AG04450 (cell line): ENCODE data around the gene BEND3. TPM values are rescaled to one million over a fixed set of nuclear protein-coding genes. Genes with fewer than 3 reads are reported as not detected.
"Not testable (repeated sequence)": the region's sequence is repeated elsewhere in the genome, so short reads cannot be mapped to it uniquely, and the experiment has no call there.

Experiments
- CTCF ChIA-PET: fragments of 300-600, 350-600 bp; formaldehyde crosslinking; extraction: SDS; loops from one replicate; lab custom pipeline; 2022; ENCODE audit warnings: antibody characterized with exemption, inconsistent platforms; lab: Charles Lee
- POLR2A ChIA-PET: fragments of 350-600 bp; formaldehyde crosslinking; extraction: SDS; loops from one replicate; lab custom pipeline; 2021; ENCODE audit warnings: antibody characterized with exemption, inconsistent platforms; lab: Yijun Ruan, JAX
- DNase-seq: peaks from one replicate; pipeline ENCODE4 v3.0.0-alpha.2; 2011; ENCODE audit warnings: low read depth, low spot score
- H3K27ac ChIP-seq: one replicate; pipeline ENCODE4 v1.5.1; 2012; ENCODE audit warnings: low read depth, low read length, control low read depth
- H3K27me3 ChIP-seq: one replicate; pipeline ENCODE4 v1.6.0; 2012; ENCODE audit warnings: low read length; ENCODE audit not compliant: control insufficient read depth, insufficient read depth
- H3K4me3 ChIP-seq: 2 replicates; pipeline ENCODE4 v1.5.1; 2011; ENCODE audit warnings: mild to moderate bottlenecking, low read depth, low read length, control low read depth
- H3K9me3 ChIP-seq: 2 replicates; pipeline ENCODE4 v1.5.1; 2012; ENCODE audit warnings: low read length; ENCODE audit not compliant: control insufficient read depth, insufficient read depth
- polyA plus RNA-seq: library from polyadenylated mRNA; depleted of rRNA; stranded (reverse); fragments of >200 nt; gene quantifications from 2 replicates; pipeline ENCODE4 v1.2.3, GENCODE V29; 2011
- TF ChIP-seq, protein P1 (sequence below): IDR thresholded peaks from 2 replicates; pipeline ENCODE4 v1.5.1; 2011; ENCODE audit warnings: low read depth, low read length, control low read depth, inconsistent platforms

BEND3 gene
- polyA plus RNA-seq, 1 experiment, result 0.81 TPM

DNA sequence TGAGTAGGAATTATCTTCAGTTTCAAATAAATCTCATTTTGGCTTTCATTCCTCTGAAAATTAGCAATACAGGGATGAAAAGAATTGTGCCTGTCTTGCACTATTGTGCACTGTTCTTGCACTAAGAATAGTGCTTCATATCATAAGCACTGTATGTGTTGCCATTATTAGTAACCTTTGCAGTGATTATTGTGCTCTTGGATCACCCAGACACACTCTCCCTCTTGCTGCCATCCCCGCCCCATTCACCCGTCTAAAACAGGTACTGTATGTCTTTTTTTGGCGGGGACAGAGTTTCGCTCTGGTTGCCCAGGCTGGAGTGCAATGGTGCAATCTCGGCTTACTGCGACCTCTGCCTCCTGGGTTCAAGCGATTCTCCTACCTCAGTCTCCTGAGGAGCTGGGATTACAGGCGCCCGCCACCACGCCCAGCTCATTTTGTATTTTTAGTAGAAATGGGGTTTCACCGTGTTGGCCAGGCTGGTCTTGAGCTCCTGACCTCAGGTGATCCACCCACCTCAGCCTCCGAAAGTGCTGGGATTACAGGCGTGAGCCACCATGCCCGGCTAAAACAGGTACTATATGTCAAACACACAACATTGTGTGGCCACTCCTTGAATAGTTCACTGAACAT, 19.8 kb upstream of the BEND3 start:
- POLR2A ChIA-PET, result interaction anchor here (1.3 kb wide), 1 partner anchor 324 kb away, joined by 3 read pairs; the partner anchor contains the start of gene PDSS2
- H3K27ac ChIP-seq, result not testable (repeated sequence)
- CTCF ChIA-PET, result interaction anchor here (0.7 to 1.4 kb wide), 2 partner anchors 9 to 18 kb away, joined by 3 to 4 read pairs; no protein-coding TSS in a partner anchor

DNA sequence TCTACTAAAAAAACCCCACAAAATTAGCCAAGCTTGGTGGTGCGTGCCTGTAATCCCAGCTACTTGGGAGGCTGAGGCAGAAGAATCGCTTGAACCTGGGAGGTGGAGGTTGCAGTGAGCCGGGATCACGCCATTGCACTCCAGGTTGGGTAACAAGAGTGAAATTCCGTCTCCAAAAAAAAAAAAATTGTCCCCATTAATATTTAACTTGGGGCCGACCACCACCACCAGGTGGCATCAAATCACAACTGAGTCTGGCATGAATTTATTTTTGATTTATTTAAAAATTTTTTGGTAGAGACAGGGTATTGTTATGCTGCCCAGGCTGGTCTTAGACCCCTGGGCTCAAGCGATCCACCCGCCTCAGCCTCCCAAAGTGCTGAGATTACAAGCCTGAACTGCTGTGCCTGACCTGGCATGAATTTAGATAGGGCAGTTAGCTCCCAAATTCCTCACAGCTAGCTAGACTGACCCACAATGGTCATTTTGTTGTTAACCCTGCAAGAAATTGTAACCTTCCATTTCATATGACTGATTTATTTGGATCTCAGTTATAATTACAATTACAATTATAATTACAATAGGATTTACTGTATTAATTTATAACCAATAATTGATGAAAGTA, 17.1 kb upstream of the BEND3 start:
- no peak overlapping the region for H3K4me3 ChIP-seq
- H3K9me3 ChIP-seq, result no peaks in the 10 kb centered on the region
- TF ChIP-seq, protein P1, sequence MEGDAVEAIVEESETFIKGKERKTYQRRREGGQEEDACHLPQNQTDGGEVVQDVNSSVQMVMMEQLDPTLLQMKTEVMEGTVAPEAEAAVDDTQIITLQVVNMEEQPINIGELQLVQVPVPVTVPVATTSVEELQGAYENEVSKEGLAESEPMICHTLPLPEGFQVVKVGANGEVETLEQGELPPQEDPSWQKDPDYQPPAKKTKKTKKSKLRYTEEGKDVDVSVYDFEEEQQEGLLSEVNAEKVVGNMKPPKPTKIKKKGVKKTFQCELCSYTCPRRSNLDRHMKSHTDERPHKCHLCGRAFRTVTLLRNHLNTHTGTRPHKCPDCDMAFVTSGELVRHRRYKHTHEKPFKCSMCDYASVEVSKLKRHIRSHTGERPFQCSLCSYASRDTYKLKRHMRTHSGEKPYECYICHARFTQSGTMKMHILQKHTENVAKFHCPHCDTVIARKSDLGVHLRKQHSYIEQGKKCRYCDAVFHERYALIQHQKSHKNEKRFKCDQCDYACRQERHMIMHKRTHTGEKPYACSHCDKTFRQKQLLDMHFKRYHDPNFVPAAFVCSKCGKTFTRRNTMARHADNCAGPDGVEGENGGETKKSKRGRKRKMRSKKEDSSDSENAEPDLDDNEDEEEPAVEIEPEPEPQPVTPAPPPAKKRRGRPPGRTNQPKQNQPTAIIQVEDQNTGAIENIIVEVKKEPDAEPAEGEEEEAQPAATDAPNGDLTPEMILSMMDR, result peak; percentile 55
- no peak for DNase-seq
- no peak overlapping the region for H3K27ac ChIP-seq
- CTCF ChIA-PET, result interaction anchor here (0.6 to 1.7 kb wide), 13 partner anchors 11 to 800 kb away, joined by 3 to 6 read pairs (median 3); partner anchors contain the start of gene PDSS2
- POLR2A ChIA-PET, result no interaction called here
- no peaks in the 10 kb centered on the region for H3K27me3 ChIP-seq

More for the DNA sequence above, 19.8 kb upstream of the BEND3 start:
- H3K27me3 ChIP-seq, H3K9me3 ChIP-seq, DNase-seq, H3K4me3 ChIP-seq: not testable (repeated sequence)

DNA sequence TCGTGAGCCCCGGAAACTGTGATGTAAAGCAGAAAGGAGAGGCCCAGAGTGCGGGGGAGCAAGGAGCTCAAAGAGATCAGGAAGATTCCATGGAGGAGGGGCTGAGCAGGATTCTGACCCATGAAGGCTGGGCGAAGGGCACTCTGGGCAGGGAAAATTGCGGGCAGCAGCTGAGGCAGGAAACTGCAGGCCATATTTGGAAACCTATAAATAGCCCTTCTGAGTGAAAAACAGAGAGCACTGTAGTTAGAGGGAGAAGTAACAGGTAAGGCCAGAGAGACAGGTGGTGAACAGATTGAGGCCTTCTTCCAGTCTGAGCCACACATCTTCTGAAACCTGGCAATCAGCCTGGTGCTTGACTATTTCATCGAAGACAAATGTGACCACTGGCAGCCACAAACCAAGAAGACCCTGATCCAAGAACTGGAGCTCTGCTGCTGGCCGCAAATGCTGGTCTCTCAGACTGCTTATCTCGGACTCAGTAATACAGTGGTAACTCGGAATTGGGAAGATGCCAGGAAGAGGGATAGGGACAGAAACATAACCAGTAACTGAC, 14.1 kb upstream of the BEND3 start:
- no peak for DNase-seq
- H3K27ac ChIP-seq, result no peak overlapping the region
- no peaks in the 10 kb centered on the region; the same call in 1 of the 2 replicates for H3K9me3 ChIP-seq
- ChIA-PET POLR2A (no interaction called here), CTCF (interaction anchor here (0.6 kb wide), 2 partner anchors 10 to 153 kb away, joined by 3 to 5 read pairs; no protein-coding TSS in a partner anchor)
- H3K4me3 ChIP-seq, result no peak overlapping the region
- H3K27me3 ChIP-seq, result peaks cover 3% of the 10 kb centered on the region
- TF ChIP-seq, protein P1, result no peak

DNA sequence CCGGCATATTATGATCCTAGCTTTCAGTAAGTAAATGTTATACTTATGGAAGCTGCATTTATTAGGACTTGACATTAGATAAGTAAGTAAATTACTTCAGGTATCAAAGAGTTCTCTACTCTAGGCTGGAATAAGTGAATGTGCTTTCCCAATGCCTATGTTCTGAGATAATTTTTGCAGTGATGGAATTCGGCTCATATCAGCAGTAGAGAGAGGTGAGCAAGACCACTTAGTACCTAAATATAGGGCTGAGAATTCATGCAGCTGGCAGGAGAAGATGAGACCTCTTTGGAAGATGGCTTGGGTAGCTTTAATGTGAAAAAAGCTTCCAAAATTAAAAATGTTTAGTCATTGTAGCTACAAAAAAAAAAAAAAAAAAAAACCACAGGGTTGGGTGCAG, 13.3 kb upstream of the BEND3 start:
- H3K27ac ChIP-seq, result no peak overlapping the region
- no peak for DNase-seq
- POLR2A ChIA-PET, result no interaction called here
- TF ChIP-seq, protein P1, result no peak
- H3K27me3 ChIP-seq, result peaks cover 3% of the 10 kb centered on the region
- no peak overlapping the region for H3K4me3 ChIP-seq
- no peaks in the 10 kb centered on the region; the same call in 1 of the 2 replicates for H3K9me3 ChIP-seq
- CTCF ChIA-PET, result interaction anchor here (0.6 kb wide), 2 partner anchors 9 to 154 kb away, joined by 3 to 5 read pairs; no protein-coding TSS in a partner anchor

DNA sequence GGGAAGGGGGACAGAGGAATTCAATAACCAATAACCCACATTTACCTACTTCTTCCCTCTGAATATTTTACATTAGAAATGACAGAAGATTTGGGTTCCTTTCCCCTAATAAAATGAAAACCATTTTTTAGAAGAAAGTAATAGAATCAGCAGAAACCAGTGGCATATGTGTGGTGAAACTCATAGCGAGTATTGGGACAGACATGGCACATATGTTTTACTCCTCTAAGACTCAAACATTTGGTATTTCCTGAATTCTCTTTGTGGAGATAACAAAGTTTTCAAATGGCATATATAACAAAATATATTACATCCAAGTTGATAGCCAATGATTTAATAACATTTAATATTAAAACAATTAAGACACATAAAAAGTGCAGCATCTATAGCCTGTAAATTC, 12.9 kb upstream of the BEND3 start:
- H3K4me3 ChIP-seq, result no peak overlapping the region
- CTCF ChIA-PET, result no interaction called here
- no peak for DNase-seq
- POLR2A ChIA-PET, result no interaction called here
- no peaks in the 10 kb centered on the region; the same call in 1 of the 2 replicates for H3K9me3 ChIP-seq
- no peak overlapping the region for H3K27ac ChIP-seq
- TF ChIP-seq, protein P1, result no peak
- peaks cover 3% of the 10 kb centered on the region for H3K27me3 ChIP-seq
